Left ventricle myocardium superior (tissue), 1 donor: Measurements from ENCODE around the gene LACTBL1. TPM values are rescaled to one million over a fixed set of nuclear protein-coding genes. Genes with fewer than 3 reads are reported as not detected.
"Not testable (repeated sequence)": the region's sequence is repeated elsewhere in the genome, so short reads cannot be mapped to it uniquely, and the experiment has no call there.

Source experiments
- ATAC-seq: fragments of 200-7000 bp; cut with Tn5 transposase; one replicate; pipeline ENCODE4 v1.9.1; 2020; ENCODE audit warnings: mild to moderate bottlenecking, moderate library complexity
- DNase-seq: peaks from one replicate; pipeline ENCODE4 v3.0.0-alpha.2; 2020
- intact Hi-C: fragments of 100-400 bp; cut with micrococcal nuclease; formaldehyde crosslinking; loops from one replicate; pipeline ENCODE4 v1.11.0; 2022
- long read RNA-seq: library from polyadenylated mRNA; unstranded; transcript quantifications from one replicate; pipeline ENCODE4 v2.0.0, GENCODE V29; 2021
- total RNA-seq: library from RNA; stranded (reverse); fragmentation: NEBNext Ultra II Directional; extraction: Animal tissue kit (Norgen Biotek cat#: 25700); gene quantifications from one replicate; pipeline ENCODE4 v1.2.1, GENCODE V29; 2021
- donor health status: DM: no; HTN: yes; CAD: no; lungs with severe emphysema.

The LACTBL1 gene, protein sequence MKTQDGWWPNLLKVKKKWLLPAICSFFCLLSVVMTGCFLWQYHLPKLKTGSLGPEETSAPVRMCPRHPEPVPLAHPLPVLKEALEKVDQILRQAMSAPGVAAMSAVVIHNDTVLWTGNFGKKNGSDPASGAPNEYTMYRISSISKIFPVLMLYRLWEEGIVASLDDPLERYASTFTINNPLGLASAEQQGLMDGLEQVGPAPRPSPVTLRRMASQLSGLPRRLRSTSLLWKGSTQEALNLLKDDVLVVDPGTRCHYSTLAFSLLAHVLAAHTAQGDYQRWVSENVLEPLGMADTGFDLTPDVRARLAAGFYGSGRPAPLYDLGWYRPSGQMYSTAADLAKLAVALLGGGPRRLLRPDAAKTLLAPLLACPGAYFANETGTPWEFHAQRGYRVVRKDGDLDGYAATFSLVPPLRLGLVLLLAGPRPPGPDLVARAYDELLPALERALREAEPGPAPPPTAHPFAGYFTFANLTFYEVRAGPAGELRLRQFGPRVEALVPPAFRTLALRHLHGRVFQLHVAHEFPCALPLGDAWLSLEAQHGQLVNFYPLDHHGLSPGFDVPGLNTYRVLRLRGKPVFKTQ
- not detected for total RNA-seq
- long read RNA-seq: 0 reads

GRCh38 chr1:22972760-22973159, at the start of gene LACTBL1:
LACTBL1 (minus strand) TSS chr1:22972866; CDS start chr1:22972316, 550 bp downstream.
- DNase-seq (no peak), ATAC-seq (no peak)
- intact Hi-C loops: no loop called here

- ATAC-seq (no peak), DNase-seq (no peak)
- intact Hi-C loops: no loop called here
These were observed 49.2 kb upstream of the LACTBL1 start for GRCh38 chr1:23021834-23022233.

DNA sequence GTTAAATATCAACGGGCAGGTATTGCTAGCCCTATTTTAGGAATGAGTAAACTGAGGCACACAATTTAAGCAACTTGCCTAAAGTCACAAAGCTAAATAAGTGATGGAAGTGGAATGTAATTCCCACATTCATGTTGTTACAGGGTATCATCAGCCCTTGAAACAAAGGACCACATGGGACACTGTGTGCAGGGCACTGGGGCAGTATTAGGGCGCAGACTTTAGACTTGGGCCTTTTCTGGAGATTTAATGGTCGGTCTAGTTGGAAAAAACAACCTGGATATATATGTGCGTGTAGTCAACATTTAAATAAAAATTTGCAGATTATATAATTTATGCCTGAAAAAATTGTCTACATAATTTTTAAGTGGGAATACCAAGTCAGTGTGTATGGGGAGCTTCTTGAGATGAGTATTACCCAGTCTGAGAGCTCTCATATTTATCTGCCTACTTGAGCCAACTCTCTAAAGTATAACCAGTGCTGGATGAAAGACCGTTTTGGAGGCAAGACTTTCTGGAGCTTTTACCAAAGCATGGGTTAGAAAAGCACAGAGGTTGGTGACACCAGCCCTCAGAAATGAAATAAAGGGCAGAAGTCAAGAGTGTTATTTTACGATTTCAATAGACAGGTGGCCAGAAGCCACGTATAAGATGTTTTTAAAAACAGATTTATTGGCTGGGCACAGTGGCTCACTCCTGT, 48.2 kb upstream of the LACTBL1 start:
- DNase-seq: no peak
- intact Hi-C loops: no loop called here
- no peak for ATAC-seq

DNA sequence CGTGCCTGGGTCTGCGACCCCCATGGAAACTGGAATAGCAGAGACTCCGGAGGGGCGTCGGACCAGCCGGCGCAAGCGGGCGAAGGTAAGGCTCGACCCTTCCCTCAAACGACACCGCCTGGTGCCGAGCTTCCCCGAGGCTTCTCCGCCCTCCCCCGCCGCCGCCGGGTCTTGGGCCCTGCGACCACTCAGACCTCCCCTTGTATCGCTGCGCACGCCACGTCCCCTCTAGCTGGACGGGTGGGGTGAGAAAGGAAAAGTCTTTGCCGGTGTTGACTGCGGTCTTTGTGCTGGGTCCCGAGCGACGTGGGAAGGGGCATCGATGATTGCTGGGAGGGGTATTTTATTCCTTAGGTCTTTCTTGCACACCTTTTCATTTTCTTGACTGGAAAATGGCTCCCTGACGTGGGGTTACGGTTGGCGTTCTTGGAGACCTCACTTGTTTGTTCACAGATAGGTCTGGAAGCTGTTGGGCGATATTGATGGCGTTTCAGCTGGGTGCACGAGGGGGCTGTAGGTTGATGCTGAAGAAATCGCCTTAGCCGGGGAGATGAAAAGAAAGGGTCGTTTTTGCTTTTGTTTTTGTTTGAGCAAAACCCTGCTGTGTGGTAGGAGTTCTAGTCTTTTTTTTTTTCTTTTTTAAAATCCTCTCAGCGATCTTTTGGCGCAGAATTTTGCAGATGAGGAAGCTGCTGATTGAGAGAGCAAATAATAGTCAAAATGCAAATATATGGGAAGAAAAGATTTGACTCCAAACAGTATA, 47.4 kb upstream of the LACTBL1 start:
- ATAC-seq: peak; percentile 28
- intact Hi-C loops: no loop called here
- peak; percentile 45 for DNase-seq

- DNase-seq (peak; percentile 99), ATAC-seq (peak; percentile 99)
- intact Hi-C loops: no loop called here
These were observed 46.6 kb upstream of the LACTBL1 start, which contains the start of gene KDM1A for GRCh38 chr1:23019094-23019862. KDM1A (plus strand) TSS chr1:23019468; CDS start chr1:23019597, 129 bp downstream.

DNA sequence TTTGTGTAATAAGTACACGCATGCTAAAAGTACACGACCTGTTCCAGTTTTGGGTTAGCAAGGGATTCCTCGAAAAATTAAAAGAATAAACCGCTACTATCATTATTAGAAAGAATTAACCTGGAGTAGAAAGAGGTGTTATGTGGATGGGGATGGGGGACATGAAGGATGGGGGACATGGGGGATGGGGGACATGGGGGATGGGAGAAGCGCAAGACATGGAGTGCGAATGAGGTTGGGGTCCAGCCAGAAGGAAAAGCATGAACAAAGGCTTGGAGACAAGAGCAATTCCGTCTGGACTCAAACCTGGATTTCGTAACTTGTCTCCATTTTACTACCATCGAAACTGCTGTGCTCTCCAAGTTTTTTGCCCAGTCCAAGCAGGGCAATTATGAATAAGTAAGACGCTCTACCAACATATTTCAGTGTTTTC, 46.0 kb upstream of the LACTBL1 start:
- ATAC-seq (no peak), DNase-seq (no peak)
- intact Hi-C loops: no loop called here

GRCh38 chr1:23013657-23014056, 41.0 kb upstream of the LACTBL1 start:
- ATAC-seq (no peak), DNase-seq (no peak)
- intact Hi-C loops: no loop called here

GRCh38 chr1:23010025-23010424, 37.4 kb upstream of the LACTBL1 start:
- intact Hi-C loops, ATAC-seq, DNase-seq: not testable (repeated sequence)

DNA sequence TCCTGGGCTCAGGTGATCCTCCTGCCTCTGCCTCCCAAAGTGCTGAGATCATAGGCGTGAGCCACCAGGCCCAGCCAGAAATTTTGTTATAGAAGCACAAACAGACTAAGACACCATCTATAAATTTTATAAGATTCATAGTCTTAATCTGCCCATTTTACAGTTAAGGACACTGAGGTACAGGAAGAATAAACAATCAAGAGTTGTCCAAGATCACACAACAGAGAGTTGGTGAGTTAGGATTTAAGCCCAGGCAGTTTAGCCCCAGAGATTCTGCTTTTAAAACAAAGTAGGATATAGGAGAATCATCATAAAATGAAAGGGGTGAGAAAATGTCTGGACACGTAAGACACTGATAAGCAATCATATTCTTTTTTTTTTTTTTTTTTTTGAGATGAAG, 36.2 kb upstream of the LACTBL1 start:
- DNase-seq: no peak
- ATAC-seq: no peak
- intact Hi-C loops: no loop called here

- ATAC-seq: no peak
- DNase-seq: no peak
- intact Hi-C loops: no loop called here
These were observed 34.4 kb upstream of the LACTBL1 start for GRCh38 chr1:23007106-23007505.

GRCh38 chr1:23004769-23005168, 32.1 kb upstream of the LACTBL1 start:
- ATAC-seq, intact Hi-C loops, DNase-seq: not testable (repeated sequence)

GRCh38 chr1:23004112-23004511, 31.4 kb upstream of the LACTBL1 start:
- DNase-seq (no peak), ATAC-seq (no peak)
- intact Hi-C loops: no loop called here

DNA sequence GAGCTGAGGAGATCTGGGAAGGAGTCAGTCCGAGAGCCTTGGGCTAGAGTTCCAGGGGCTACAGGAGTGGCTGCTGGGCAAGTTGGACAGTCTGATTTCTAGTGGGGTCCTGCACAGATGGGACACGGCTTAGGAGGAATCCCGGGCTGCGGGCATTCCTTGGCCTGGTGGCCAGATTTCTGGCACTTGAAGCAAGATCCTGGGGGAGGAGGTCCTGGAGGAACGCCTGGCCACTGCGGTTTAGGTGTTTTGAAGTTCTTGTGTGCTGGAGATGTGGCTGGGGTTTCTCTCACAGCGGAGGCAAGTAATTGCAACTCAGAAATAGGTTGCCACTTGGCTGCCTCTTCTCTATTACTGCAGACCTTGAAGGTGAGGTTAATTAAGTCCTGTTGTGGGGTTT, 29.6 kb upstream of the LACTBL1 start:
- intact Hi-C loops, ATAC-seq, DNase-seq: not testable (repeated sequence)

GRCh38 chr1:23000133-23000532, 27.5 kb upstream of the LACTBL1 start:
- ATAC-seq, intact Hi-C loops, DNase-seq: not testable (repeated sequence)

DNA sequence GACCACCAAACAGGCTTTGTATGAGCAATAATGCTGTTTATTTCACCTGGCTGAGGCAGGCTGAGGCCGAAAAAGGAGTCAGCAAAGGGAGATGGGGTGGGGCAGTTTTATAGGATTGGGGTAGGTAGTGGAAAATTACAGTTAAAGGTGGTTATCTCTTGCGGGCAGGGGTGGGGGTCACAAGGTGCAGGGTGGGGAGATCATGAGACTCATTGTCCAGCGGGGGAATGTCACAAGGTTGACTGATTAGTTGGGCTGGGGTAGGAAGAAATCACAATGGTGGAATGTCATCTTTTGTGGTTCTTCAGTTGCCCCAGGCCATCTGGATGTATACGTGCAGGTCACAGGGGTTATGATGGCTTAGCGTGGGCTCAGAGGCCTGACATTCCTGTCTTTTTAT, 24.9 kb upstream of the LACTBL1 start:
- ATAC-seq, intact Hi-C loops, DNase-seq: not testable (repeated sequence)

DNA sequence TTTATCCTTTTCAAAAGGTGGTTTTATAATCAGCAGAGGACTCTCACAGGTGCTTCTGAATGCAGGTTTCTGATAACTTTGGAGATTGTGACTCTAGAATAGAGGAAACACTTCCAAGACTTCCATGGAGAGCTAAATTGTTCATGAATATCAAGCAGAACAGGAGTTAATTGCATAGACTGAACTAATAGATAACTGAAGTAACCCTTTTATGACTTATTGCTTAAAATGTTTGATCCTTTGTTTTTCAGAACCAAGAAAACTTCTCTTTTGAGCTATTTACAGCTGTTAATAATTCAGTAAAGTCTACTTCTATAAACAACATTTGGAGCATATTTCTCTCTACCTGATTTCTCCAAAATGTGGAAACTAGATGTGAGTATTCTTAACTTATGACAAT, 23.1 kb upstream of the LACTBL1 start:
- ATAC-seq: no peak
- intact Hi-C loops: no loop called here
- no peak for DNase-seq

GRCh38 chr1:22993220-22993795, 20.6 kb upstream of the LACTBL1 start:
- intact Hi-C loops, ATAC-seq, DNase-seq: not testable (repeated sequence)

DNA sequence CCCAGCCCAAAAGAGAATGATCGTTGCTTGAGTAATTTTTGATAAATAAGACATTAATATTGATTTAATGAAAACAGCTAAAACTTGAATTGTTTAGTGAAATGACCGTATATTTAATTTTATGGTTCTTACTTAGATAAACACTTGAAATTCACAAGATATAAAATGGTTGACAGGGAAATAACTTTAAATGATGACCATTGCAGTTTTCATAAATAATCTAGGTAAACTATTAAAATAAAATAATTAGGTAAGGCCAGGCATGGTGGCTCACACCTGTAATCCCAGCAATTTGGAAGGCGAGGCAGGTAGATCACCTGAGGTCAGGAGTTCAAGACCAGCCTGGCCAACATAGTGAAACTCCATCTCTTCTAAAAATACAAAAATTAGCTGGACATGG, 19.7 kb upstream of the LACTBL1 start:
- ATAC-seq, DNase-seq, intact Hi-C loops: not testable (repeated sequence)
